HG03469 (cell line): ENCODE results near the gene CEP72.

Source experiments
- ATAC-seq: cut with Tn5 transposase; IDR thresholded peaks from one replicate; pipeline ENCODE4 v1.9.1; 2021; ENCODE audit warnings: mild to moderate bottlenecking, moderate library complexity, moderate number of reproducible peaks; ENCODE audit not compliant: unreplicated experiment

Gene CEP72

DNA sequence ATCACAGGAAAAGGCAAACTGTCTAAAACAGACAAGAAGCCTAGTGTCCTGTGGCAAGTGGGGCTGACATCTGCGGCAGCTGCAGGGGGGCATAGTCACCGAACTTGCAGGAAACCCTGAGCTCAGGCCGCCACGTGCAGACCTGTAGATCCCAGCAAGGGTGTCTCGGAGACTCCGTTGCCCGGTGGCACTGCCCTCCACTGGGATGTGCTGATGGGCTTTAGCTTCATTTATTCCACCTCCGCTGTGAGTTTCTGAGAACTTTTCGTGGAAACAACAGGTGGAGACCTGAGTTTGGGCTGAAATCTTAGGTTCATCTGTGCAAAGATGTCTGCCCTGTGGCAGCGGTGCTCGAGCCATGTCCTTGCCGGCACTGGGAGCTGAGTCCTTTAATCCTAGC lies 22.1 kb downstream of the CEP72 start:
- no peak for ATAC-seq

DNA sequence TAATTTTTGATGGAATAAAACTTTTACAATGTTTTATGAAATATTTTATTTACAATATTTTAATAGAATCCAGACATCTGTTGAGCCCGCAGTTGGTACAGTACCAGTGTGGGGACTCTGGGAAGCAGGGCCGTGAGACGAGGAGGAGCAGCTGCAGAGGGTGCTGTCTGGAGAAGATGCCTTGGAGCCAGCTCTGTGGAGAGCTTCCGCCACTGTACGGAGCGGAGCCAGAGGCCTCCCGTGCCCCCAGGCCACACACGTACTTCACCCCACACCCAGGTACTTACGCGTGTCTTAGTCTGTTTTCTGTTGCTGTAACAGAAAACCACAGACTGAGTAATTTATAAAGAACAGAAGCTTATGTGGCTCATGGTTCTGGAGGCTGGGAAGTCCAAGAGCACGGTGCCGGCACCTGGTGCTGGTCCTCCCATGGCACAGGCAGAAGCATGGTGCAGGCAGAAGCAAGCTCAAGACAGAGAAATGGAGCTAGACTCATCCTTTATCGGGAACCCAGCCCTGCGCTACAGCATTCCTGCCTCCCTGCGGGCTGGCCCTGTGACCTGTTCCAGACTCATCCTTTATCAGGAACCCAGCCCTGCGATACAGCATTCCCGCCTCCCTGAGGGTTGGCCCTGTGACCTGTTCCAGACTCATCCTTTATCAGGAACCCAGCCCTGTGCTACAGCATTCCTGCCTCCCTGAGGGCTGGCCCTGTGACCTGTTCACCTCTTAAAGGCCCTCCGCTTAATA lies 23.3 kb downstream of the CEP72 start:
- no peak for ATAC-seq

GRCh38 chr5:636951-637350 lies 24.8 kb downstream of the CEP72 start:
- ATAC-seq, result no peak

- ATAC-seq, result no peak
These were observed 25.7 kb downstream of the CEP72 start for GRCh38 chr5:637581-638450.

DNA sequence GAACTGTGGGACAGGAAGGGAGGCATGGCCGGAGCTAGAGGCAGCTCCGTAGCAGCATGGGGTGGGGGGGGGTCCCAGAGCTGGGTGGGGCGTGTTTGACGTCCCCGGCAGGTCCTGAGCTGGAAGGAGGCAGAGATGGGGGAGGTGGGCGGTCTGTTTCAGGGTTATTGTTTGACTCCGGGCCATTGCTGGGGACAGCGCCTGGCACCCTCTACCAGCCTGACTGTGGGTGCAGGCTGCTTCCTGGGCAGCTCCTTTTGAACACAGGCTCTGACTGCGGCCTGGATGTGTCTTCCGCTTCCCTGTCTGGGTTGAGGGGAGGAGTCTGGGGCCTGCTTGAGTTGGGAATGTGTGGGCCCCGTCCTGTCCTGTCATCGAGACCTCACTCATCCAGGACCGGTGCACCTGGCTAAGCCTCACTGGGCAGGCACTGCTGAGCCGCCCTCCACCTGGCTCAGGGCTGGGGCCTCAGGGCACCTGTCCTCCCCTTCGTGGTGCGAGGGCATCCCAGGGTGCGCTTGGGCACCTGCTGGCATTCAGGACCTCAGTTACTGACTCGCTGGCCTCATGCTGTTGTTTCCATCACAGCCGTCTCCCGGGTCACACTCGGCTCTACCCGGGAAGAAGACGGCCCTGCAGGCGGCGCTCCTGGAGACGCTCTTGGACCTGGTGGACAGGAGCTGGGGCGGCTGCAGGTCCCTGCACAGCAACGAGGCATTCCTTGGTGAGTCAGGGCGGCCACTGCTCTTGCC lies 26.5 kb downstream of the CEP72 start:
- ATAC-seq, result no peak

- no peak for ATAC-seq
These were observed 27.1 kb downstream of the CEP72 start for GRCh38 chr5:639253-639530.

DNA sequence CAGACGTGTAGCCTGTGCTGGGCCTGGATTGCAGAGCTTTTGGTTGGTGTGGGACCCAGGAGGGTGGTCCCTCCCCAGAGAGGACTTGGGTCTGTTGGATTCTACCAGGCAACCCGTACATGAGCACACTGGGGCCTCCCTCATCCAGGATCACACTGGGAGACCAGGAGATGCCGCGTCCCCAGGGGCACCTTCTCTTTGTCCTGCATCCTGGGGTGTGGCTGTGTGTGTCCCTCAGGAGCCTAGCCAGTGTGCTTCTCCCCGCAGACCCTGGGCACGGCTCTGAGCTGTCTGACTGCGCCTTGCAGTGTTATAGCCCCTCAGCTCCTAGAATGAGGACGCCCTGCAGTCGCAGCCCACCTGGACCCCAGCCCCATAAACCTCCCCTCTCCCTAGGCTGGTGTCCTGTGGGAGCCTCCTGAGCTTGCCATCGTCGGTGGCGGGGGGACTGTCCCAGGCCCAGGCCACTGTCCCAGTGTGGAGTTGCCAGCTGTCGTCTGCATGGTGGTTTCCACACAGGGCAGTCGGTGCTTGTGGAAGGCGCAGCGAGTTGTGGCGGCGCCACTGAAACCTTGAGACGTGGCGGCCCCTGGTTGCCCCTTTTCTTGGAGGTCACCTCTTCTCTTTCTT lies 27.6 kb downstream of the CEP72 start:
- no peak for ATAC-seq

GRCh38 chr5:640461-641330 lies 28.6 kb downstream of the CEP72 start:
- ATAC-seq, result no peak

- no peak for ATAC-seq
These were observed 29.2 kb downstream of the CEP72 start for GRCh38 chr5:641331-641765.

GRCh38 chr5:642481-642880 lies 30.3 kb downstream of the CEP72 start:
- no peak for ATAC-seq

DNA sequence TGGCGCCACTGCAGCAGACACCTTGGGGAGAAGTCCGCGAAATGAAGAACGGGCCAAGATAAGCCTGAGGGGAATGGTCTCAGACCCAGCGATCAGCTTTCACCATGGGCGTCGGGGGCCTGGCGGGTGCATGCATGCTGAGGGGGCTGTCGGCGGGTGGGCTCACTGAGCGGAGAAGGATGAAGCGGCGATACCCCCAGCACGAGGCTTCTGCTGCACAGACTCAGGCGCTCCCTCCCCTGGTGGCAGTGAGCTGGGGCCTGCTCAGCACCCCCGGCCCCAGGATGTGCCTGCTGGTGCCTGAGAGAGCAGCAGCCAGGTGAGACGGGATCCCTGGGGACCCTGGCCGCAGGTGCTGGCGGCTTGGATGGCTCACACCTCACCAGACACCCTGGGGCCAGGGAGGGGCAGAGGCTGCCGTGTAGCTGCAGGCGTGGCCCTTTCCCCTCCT lies 31.2 kb downstream of the CEP72 start:
- no peak for ATAC-seq

DNA sequence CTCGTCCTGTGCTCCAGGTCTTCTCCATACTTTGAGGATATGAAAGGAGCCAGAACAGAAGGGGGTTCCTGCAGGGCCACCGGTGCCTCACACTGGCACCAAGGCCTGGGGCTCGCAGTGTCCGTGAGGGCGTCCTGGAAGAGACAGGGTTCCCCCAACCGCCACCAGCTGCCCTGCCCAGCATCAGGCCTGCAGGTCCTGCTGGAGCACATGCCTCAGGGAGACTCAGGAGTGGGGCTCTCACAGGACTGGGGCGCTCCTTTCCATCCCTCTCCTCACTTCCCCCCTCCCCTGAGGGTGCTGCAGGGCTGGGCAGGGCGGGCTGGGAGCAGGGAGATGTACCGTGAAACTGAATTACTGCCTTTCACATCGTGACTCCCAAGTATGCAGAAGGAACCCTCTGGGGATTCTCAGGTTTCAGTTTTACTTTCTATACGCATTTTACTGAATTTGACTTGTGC lies 31.7 kb downstream of the CEP72 start:
- ATAC-seq, result no peak

- no peak for ATAC-seq
These were observed 32.4 kb downstream of the CEP72 start for GRCh38 chr5:644509-644908.

DNA sequence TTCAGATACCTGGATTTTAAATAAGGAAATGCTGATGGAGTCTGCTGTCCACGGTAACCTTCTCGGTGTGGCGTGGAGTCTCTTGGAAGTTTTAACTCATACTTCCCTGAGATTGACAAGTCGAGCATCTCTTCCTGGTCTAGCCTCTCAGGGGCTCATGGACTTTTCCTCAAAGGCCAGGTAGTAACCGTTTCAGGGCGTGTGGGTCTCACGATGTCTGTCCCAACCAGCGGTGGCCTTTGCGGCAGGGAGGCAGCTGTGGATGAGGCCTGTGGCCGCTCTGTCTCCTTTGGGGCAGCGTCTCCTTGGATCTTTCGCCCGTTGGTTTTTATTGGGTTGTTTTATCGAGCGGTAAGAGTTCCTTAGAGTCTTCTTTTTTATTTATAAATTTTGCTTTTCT lies 32.8 kb downstream of the CEP72 start:
- no peak for ATAC-seq

DNA sequence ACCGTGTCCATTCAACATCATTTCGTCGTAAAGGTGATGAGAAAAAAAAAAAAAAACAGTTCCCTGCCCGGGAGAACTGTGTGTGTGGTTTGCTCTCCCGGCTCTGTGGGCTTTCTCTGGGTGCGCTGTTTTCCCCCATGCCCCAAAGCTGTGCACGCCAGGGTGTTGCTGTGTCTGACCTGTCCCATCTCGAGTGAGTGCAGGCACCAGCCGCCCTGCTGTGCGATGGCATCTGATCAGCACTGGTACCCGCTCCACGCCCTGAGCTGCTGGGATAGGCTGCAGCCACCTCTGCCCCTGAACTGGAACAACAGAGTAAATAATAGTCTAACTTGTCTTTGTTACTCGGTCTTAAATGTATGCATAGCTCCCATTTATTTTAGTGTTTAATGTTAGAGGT lies 33.3 kb downstream of the CEP72 start:
- no peak for ATAC-seq

- ATAC-seq, result no peak
These were observed 34.5 kb downstream of the CEP72 start for GRCh38 chr5:646396-647201.

- ATAC-seq, result no peak
These were observed 35.2 kb downstream of the CEP72 start for GRCh38 chr5:647311-647710.

DNA sequence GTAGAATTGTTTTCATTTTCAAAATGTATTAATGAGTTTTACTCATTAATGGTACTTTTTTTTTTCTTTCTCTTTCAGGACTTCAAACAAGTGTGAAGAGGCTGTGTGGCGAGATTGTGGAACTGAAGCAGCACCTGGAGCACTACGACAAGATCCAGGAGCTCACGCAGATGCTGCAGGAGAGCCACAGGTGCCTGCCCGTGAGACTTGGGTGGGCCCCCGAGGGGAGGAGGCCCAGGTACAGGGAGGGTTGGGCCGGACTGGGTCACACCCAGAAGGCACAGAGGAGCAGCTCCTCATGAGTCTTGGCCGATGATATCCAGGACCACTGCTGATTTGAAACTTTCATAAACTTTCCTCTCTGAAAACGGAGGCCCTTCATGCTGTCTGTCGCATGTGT lies 35.6 kb downstream of the CEP72 start:
- ATAC-seq, result no peak

- ATAC-seq, result no peak
These were observed 39.3 kb downstream of the CEP72 start for GRCh38 chr5:651296-652022.
